DOHH2 (cell line): ENCODE measurements around the gene IL17REL.

Experiments
- H3F3A ChIP-seq: fragments of 200-600 bp; sonication (generic), shearing (Covaris generic); 2 replicates; pipeline ENCODE4 v1.6.0; 2016; ENCODE audit warnings: antibody characterized with exemption, mild to moderate bottlenecking; ENCODE audit not compliant: control insufficient read depth, insufficient read depth
- H3K27ac ChIP-seq: fragments of 200-600 bp; sonication (generic); 2 replicates; pipeline ENCODE4 v1.5.1; 2014; ENCODE audit warnings: low read depth, mild to moderate bottlenecking, low read length, moderate library complexity
- H3K27me3 ChIP-seq: fragments of 200-600 bp; sonication (generic); 2 replicates; pipeline ENCODE4 v1.6.1; 2014; ENCODE audit warnings: mild to moderate bottlenecking, low read length, mixed read lengths; ENCODE audit not compliant: control insufficient read depth
- H3K36me3 ChIP-seq: fragments of 200-600 bp; sonication (generic); 2 replicates; pipeline ENCODE4 v1.6.1; 2014; ENCODE audit warnings: mild to moderate bottlenecking, low read length, moderate library complexity, mixed read lengths; ENCODE audit not compliant: control insufficient read depth
- H3K4me1 ChIP-seq: fragments of 200-600 bp; sonication (generic); 2 replicates; pipeline ENCODE4 v1.6.1; 2014; ENCODE audit warnings: mild to moderate bottlenecking, low read length, mixed read lengths; ENCODE audit not compliant: control insufficient read depth
- H3K4me2 ChIP-seq: fragments of 200-600 bp; sonication (generic); 2 replicates; pipeline ENCODE4 v1.6.0; 2014; ENCODE audit warnings: mild to moderate bottlenecking, low read length, moderate library complexity
- H3K4me3 ChIP-seq: fragments of 200-600 bp; sonication (generic); 2 replicates; pipeline ENCODE4 v1.5.1; 2014; ENCODE audit warnings: mild to moderate bottlenecking, low read length, mixed read lengths
- H3K79me2 ChIP-seq: fragments of 200-600 bp; sonication (generic); 2 replicates; pipeline ENCODE4 v1.6.1; 2014; ENCODE audit warnings: mild to moderate bottlenecking, low read length, mixed read lengths; ENCODE audit not compliant: control insufficient read depth
- H3K9me2 ChIP-seq: fragments of 200-600 bp; sonication (generic); replicated peaks from 2 replicates; pipeline ENCODE4 v1.6.1; 2014; ENCODE audit warnings: mild to moderate bottlenecking, low read length, mixed read lengths; ENCODE audit not compliant: control insufficient read depth
- H3K9me3 ChIP-seq: fragments of 200-600 bp; sonication (generic); 2 replicates; pipeline ENCODE4 v1.6.1; 2014; ENCODE audit warnings: antibody characterized with exemption, low read length, mixed read lengths; ENCODE audit not compliant: control insufficient read depth, insufficient read depth
- H4K20me1 ChIP-seq: fragments of 200-600 bp; sonication (generic); 2 replicates; pipeline ENCODE4 v1.6.0; 2014; ENCODE audit warnings: low read depth, mild to moderate bottlenecking, antibody characterized with exemption, low read length, moderate library complexity; ENCODE audit not compliant: control insufficient read depth, insufficient read depth
- CTCF ChIP-seq: fragments of 200-600 bp; sonication (generic); IDR thresholded peaks from one replicate; pipeline ENCODE4 v1.5.1; 2014; ENCODE audit warnings: antibody characterized with exemption, mild to moderate bottlenecking, low read depth, low read length; ENCODE audit not compliant: poor library complexity, severe bottlenecking
- EZH2phosphoT487 ChIP-seq: fragments of 200-600 bp; sonication (generic); IDR thresholded peaks from 2 replicates; pipeline ENCODE4 v1.6.1; 2017; ENCODE audit warnings: borderline replicate concordance, mild to moderate bottlenecking, antibody characterized with exemption, low read length, moderate library complexity, mixed read lengths

Gene IL17REL

DNA sequence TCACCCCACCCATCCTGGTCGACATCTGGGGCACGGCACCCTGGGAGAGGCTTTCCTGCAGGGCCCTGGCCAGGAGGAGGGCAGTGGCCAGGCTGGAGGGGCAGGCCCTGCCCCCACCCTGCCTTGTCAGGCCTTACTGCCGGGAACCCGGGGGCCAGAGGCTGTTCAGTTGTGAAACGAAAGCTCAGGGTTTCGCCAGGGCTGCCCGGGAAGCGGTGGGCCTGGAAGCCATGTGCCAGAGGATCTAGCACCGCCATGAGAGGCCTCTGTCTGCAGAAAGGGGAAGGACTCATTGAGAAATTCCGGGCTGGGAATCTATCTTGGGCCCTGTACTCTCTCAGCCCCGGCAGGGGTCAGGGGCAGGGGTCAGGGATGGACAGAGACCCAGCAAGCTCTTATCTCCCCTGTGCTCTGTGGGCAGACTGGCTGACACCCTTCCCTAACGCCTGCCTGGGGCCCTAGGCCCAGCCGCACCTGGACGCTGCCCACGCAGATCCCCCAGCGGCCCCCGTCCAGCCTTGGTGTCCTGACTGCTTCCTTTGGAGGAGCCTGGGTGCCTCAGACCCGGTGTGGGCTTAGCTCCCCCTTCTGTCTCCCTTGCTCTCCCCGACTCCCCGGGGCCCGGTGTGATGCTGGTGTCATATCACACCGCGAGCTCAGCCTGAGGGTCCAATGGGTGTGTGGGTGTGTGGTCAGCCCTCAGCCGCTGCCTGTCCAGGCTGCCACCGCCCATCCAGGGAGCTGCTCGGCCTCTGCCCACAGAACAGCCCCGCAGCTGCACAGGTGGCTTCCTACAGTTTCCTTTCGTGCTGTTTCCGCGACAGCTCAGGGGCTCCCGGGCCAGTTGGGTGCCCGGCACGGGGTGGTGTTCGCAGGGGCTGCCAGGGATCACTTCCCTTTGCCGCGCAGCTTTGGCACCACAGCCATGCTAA lies 45.5 kb downstream of the IL17REL start:
- peaks cover 69% of the 10 kb centered on the region for H3K4me1 ChIP-seq
- H3K27ac ChIP-seq: no peak overlapping the region

DNA sequence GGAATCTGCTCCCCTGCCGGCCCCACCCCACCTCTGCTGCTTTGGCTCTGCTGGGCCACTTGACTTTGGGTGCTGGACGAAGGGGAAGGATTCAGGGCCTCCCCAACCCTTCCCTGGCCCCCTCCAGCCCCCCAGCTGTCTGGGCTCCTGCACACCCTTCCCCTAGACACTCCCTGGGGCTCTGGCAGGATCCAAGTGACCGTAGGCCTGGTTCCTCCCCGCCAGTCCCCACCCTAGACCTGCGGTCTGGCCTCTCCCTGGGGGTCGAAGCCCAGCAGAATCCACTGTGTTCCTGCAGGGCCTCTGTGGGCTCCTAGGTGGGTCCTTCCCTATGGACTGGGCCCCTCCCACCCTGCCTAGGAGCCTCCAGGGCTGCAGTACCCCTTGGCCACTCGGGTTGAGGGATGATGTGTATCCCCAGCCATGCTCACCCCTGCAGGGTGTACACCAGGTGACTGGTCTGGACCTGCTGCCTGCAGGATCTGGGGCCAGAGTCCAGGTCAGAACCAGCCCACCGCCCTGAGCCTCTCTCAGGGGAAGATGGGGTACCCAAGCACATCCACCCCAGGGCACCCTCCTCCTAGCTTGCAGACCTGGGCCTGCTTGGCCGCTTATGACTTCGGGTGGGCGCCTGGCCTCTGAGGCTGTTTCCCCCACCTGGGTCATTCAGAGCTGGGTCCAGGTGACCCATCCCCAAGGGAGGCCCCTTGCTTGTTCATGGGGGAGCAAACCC lies 46.4 kb downstream of the IL17REL start:
- Histone ChIP-seq H4K20me1 (peaks cover 21% of the 10 kb centered on the region), H3K4me2 (peak overlapping the region; percentile 11; the same call in 1 of the 2 replicates), H3F3A (peaks cover 23% of the 10 kb centered on the region), H3K9me2 (no peaks in the 10 kb centered on the region), H3K36me3 (peaks cover 37% of the 10 kb centered on the region), H3K79me2 (peaks cover 36% of the 10 kb centered on the region), H3K27ac (no peak overlapping the region; the same call in 1 of the 2 replicates), H3K27me3 (no peaks in the 10 kb centered on the region), H3K9me3 (no peaks in the 10 kb centered on the region), H3K4me3 (no peak overlapping the region), H3K4me1 (peaks cover 61% of the 10 kb centered on the region)
- no peak for TF ChIP-seq CTCF
- TF ChIP-seq EZH2phosphoT487: no peak

More for the DNA sequence above, 45.5 kb downstream of the IL17REL start:
- peaks cover 15% of the 10 kb centered on the region for H4K20me1 ChIP-seq
- H3F3A ChIP-seq: peaks cover 23% of the 10 kb centered on the region
- peaks cover 27% of the 10 kb centered on the region for H3K79me2 ChIP-seq
- no peaks in the 10 kb centered on the region for H3K9me2 ChIP-seq
- H3K36me3 ChIP-seq: peaks cover 28% of the 10 kb centered on the region
- TF ChIP-seq CTCF (no peak), EZH2phosphoT487 (no peak)
- no peaks in the 10 kb centered on the region for H3K9me3 ChIP-seq
- no peak overlapping the region for H3K4me3 ChIP-seq
- H3K4me2 ChIP-seq: peak overlapping the region; percentile 24; the same call in 1 of the 2 replicates
- no peaks in the 10 kb centered on the region for H3K27me3 ChIP-seq

DNA sequence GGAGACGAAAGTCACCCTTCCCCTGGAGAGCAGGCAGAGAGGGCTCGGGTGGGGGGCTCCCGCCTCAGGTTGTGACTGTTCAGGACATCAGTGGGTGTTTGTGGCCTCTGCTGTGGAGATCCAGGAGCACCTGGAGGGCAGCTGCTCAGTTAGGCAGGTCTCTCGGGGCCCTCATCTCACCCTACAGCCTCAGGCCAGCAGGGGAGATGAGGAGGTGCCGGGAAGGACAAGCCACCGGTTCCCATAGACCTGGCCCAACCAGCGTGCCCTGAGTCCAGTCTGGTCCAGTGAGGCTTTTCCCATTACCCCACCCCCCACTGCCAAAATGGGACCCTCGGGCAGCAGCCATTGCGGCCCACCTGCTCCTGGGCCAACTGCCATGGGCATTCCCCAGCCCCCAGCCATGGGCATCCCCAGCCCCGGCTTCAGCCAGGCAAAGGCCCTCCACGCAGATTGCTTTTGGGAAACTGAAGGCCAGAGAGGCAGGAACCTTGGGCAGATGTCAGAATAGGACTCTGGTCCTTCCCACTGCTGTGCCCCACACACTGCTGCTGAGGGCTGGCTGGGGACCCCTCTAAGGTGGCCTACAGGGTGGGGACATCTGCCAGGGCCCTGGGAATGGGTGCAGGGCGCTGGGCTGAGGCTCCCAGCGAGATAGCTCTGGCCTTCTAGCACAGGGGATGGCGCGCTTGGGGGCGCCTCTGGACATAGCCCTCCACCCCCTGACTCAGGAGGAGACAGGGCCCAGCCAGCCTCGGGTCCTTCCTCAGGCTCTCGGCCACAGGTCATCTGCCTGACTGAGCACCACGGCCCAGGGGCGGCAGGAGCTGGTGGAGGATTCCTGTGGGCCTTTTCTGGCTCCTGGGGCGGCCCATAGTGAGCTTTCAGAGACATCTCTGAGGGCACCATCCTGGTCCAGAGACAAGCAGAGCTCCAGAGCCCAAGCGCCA lies 47.2 kb downstream of the IL17REL start:
- H3K36me3 ChIP-seq: peaks cover 40% of the 10 kb centered on the region
- H3K79me2 ChIP-seq: peaks cover 41% of the 10 kb centered on the region
- no peaks in the 10 kb centered on the region for H3K27me3 ChIP-seq
- no peak overlapping the region; the same call in 1 of the 2 replicates for H3K27ac ChIP-seq
- no peak for TF ChIP-seq CTCF
- no peak for TF ChIP-seq EZH2phosphoT487
- peaks cover 20% of the 10 kb centered on the region for H3F3A ChIP-seq
- no peaks in the 10 kb centered on the region for H3K9me2 ChIP-seq
- peak overlapping the region; percentile 11; the same call in 1 of the 2 replicates for H3K4me2 ChIP-seq
- H4K20me1 ChIP-seq: peaks cover 21% of the 10 kb centered on the region
- H3K4me1 ChIP-seq: peaks cover 52% of the 10 kb centered on the region
- no peak overlapping the region for H3K4me3 ChIP-seq
- H3K9me3 ChIP-seq: no peaks in the 10 kb centered on the region
